RCC 7860 (cell line): ENCODE data around the gene BCAP31.

Source experiments
- DNase-seq: peaks from one replicate; pipeline ENCODE4 v3.0.0-alpha.2; 2015; ENCODE audit warnings: low spot score
- FAIRE-seq: peaks from 2 replicates; lab custom pipeline; 2012; peaks lifted over from hg19 to GRCh38; lab: Jason Lieb, UNC

The BCAP31 gene

GRCh38 chrX:153662266-153662665 lies 61.9 kb downstream of the BCAP31 start:
- DNase-seq: peak; percentile 14
- FAIRE-seq: no peak

- DNase-seq (no peak), FAIRE-seq (no peak)
Measured at GRCh38 chrX:153659268-153659667, 64.9 kb downstream of the BCAP31 start.

GRCh38 chrX:153657161-153657560 lies 67.0 kb downstream of the BCAP31 start:
- FAIRE-seq (no peak), DNase-seq (no peak)

- FAIRE-seq (no peak), DNase-seq (no peak)
Measured at GRCh38 chrX:153653556-153653955, 70.6 kb downstream of the BCAP31 start.

- no peak for FAIRE-seq
- no peak for DNase-seq
Measured at GRCh38 chrX:153651540-153652079, 72.6 kb downstream of the BCAP31 start.

GRCh38 chrX:153650959-153651358 lies 73.2 kb downstream of the BCAP31 start:
- DNase-seq (no peak), FAIRE-seq (no peak)
